ENCODE data around the gene WDR17.

The WDR17 gene

DNA sequence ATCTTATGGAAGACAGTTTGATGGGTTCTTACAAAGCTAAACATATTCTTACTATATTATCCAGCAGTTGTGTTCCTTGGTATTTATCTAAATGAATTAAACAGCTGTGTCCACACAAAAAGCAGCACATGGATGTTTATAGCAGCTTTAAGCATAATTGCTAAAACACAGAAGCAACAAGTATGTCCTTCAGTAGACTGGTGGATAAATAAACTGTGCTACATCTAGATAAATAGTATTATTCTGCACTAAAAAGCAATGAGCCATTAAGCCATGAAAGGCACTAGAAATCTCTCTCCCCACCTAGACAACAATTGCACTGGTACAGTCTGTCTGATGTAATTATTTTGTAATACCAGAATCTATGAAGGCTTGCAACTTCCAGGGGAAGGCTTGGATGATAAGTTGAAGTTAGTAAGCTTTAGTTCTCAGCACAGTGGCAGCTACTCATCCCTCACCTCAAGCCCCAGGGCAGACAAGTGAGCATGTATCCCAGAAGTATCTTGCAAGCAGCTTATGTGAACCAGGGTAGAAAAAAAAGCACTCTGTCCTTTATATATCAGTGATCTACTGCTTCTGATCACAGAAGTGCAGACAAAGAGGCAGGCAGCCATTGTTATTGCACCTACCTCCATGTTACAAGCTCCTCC lies 36.9 kb downstream of the WDR17 start:
- no peak for DNase-seq

GRCh38 chr4:176107695-176108094 lies 42.1 kb downstream of the WDR17 start:
- no peak for DNase-seq

DNA sequence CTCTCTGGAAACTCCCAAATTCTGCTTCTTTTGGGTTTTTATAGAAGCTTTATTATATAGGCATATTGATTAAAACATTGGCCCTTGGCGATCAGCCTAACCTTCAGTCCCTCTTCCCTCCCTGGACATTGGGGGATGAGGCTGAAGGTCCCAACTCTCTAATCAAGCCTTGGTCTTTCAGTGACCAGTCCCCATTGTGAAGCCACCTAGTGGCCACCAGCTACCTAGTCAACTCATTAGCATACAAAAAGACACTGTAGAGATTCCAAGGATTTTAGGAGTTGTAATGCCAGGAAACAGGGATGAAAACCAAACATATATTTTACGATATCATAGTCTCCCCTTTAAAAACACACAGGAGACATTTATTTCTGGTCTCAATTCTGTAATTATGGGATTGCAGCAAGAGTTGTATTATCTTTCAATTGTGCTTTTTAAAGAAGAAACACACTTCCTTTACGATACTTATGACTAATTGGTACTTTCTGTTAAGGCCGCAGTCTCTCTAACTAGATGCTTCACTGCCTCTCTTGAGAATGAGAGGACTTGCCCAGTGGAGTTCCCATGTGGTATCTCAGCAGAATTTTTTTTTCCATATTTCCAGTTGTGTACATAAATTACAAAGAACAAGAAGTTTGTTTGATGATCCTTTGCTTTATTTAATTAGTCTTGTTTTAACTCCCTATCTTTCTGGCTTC lies 58.2 kb downstream of the WDR17 start:
- DNase-seq: no peak

DNA sequence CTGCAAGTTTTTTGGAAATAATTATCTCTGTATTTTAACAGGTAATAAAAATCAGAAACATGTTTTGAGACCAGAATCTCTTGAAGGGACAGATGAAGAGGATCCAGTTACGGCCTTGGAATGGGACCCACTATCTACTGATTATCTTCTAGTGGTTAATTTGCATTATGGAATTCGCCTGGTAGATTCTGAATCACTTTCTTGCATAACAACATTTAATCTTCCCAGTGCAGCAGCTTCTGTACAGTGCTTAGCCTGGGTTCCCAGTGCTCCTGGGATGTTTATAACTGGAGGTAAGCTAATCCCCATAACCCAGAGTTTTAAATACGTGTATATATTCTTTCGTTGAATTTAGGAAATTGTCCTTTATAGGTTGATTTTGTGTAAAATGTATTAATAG lies 59.4 kb downstream of the WDR17 start:
- DNase-seq: no peak

- no peak for DNase-seq
Measured at GRCh38 chr4:176134670-176135069, 69.0 kb downstream of the WDR17 start.

DNA sequence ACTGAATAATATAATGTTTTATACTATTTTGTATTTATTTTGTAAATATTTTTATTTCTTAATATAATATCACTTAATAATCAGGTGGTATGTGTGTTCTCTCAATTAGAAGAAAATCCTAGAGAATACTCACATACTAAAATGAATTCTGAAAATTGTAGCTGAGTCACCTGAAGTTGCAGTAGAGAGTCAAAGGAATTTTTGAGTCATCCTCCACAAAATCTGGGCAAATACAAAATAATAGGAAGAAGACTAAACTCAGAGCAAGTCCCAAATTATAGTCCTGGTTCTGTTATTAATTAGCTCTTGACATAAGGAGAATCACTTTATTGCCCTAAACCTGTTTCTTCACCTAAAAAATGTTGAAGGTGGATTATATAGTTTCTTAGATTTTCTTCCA lies 72.0 kb downstream of the WDR17 start:
- no peak for DNase-seq

DNA sequence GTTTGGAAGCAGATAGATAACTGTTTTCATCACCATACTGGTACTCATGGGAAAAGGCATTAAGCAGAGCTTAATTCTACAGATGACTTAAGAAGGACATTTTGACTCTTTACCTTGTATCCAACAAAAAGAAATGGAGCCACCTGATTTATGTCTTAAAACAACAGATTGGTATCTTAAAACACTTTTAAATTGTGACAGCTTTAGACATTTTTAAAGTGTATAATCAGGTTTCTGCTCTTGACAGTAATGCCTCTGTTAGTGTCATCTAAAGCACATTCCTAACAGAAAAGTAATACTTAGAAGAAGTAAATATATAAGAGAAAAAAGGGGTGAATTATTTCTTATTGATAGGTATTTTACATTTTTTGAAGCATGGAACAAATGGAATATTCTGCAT lies 73.9 kb downstream of the WDR17 start:
- no peak for DNase-seq

- no peak for DNase-seq
Measured at GRCh38 chr4:176142253-176142652, 76.6 kb downstream of the WDR17 start.

GRCh38 chr4:176149680-176150355 lies 84.2 kb downstream of the WDR17 start:
- DNase-seq: no peak

GRCh38 chr4:176150356-176150682 lies 84.7 kb downstream of the WDR17 start:
- peak; percentile 15 for DNase-seq

DNA sequence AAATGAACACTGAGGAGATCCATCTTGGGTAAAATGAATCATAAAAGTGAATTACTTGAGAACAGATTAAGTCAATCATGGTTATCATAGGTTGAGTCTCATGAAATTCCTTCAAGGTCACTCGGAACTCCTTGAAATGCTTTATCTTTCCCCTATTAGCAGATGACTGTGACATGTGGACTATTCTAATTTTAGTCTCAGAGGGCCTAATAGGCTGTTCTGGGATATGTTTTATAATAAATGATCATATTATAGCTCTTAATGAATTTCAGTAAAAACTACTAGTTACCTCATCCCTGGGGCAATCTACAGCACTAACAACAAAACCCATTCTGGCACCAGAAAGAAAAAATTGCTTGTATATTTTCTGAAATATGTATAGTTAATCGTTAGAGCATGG lies 85.1 kb downstream of the WDR17 start:
- DNase-seq: no peak

GRCh38 chr4:176153124-176153523 lies 87.5 kb downstream of the WDR17 start:
- DNase-seq: no peak

DNA sequence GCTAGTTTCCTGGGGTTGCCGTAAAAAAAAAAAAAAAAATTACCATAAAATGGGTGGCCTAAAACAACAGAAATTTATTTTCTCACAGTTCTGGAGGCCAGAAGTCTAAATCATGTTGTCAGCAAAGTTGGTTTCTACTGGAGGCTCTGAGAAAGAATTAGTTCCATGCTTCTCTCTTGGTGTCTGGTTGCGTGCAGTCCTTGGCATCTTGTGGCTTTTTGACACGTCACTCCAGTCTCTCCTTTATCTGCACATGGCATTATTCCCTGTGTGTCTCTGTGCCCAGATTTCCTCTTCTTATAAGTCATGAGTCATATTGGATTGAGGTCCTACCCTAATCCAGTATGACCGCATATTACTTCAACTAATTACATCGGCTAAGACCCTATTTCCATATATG lies 91.0 kb downstream of the WDR17 start:
- no peak for DNase-seq

- DNase-seq: no peak
Measured at GRCh38 chr4:176163041-176163440, 97.4 kb downstream of the WDR17 start.

DNA sequence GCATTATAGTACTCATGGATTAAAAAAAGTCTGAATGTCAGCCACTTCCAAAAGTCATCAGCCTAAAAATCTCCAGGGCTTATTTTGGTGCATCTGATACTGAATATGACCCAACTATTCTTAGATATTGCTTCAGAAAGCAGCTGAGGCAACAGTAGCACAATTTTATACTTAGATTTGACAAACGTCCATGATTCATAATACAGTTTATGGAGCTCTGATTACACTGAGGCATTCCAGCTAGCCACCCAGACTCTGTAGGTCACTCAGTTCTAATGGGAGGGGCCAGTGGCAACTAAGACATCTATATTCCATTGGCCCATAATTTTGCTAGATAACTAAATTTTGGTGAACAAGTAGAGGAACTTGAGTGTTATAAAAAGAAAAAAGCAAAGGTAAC lies 119.4 kb downstream of the WDR17 start:
- no peak for DNase-seq

- DNase-seq: no peak
Measured at GRCh38 chr4:176186067-176186466, 120.4 kb downstream of the WDR17 start.

DNA sequence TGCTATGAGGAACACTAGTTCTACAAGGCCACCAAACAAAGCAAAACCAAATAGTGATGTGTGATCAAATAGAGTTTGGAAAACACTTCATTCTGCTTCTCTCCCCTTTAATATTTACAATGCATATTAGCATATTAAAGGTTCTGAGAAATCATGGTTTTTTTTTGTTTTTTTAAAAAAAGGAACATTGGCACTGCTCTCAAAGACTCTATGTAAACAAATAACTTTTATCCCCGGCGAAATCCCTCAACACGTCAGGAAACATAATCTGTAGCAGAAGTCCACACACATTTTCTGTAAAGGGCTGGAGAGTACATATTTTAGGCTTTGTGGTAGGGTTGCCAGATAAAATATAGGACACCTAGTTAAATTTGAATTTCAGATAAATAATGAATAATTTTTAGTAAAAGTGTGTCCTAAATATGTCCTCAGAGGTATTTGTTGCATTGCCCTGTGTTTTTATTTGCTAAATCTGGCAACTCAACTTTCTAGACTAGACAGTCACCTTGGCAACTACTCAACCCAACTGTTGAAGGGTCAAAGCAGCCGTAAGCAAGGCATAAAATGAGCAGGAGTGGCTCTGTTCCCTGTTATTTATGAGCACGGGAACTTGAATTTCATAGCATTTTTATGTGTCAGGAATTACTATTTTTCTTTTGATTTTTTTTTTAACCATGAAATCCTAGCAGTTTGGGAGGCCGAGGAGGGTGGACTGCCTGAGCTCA lies 121.2 kb downstream of the WDR17 start:
- DNase-seq: no peak

DNA sequence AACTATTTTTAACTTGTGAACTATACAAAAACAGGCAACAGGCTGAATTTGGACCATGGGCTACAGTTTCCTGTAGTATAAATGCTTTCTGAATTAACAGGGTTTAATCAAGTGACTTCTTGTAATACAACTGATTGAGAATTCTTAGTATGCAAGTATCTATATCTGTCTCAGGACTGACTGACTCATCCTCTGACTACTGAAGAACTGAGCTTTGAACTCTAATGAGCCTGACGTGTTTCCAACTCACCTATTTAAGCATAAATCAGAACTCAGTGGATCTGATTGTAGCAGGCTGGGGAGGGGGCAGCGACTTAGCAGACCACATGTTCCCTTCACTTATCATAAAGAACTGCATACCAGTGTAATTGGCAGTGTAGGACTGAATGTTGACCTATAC lies 122.0 kb downstream of the WDR17 start:
- DNase-seq: peak; percentile 27

DNA sequence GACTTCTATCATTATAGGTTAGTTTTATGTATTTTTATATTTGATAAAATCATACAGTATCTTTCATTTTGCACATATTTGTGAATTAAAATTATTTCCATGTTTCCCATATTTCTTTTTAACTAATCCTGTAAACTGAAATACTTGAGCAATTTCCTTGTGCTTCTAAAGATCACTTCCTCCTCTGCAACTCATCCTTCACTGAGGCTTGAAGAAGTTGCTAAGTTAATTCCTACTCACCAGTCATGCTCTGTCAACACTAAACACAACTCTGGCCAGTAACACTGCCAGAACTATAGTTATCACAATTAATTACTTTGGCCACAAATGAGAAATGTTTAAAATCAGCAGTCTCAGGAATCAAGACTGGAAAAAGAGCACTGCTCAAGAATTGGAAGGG lies 123.0 kb downstream of the WDR17 start:
- DNase-seq: peak; percentile 16

DNA sequence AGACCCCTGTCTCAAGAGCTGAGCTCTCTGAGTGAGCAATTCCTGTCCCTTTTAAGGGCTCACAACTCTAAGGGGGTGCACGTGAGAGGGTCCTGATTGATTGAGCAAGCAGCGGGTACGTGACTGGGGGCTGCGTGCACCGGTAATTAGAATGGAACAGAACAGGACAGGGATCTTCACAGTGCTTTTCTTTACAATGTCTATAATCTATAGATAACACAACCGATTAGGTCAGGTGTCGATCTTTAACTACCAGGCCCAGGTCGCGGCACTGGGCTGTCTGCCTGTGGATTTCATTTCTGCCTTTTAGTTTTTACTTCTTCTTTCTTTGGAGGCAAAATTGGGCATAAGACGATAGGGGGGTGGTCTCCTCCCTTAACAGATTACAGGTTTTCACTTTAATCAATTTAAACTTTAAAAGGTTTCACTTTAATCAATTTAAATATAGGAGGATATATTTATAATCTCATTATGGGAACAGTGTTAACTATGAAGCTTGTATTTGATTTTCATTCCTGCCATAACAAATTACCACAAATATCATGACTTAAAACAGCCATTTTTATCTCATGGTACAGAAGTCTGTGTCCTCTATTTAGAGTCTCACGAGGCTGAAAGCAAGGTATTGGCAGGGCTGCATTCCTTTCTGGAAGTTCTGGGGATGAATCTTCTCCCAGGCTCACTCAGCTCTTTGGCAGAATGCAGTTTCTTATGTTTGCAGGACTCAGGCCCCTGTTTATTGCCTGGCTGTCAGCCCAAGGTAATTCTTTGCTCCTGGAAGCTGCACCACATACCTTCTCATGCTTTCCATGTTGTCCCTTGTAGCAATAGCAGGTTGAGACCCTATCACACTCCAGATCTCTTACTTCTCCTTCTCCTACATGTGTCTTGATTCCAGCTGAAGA lies 124.5 kb downstream of the WDR17 start:
- no peak for DNase-seq

DNA sequence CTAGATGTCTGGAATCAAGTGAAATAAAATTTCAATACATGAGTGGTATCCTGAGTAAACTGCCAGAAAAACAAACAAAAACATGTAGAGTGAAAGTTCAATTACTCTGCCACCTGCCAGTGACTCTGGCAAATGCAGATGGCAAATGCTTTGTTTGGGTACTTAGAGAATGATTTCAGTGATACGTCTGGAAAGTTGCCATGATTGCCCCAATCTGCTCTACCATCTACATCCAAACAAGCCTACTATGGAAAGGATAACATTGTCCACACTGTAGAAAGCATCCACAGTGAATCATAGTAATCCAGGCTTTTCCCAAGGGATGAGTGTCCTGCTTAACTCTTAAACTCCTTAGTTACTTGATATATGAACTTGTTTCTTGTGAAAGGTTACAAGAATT lies 126.3 kb downstream of the WDR17 start:
- no peak for DNase-seq

GRCh38 chr4:176193126-176193525 lies 127.5 kb downstream of the WDR17 start:
- no peak for DNase-seq

DNA sequence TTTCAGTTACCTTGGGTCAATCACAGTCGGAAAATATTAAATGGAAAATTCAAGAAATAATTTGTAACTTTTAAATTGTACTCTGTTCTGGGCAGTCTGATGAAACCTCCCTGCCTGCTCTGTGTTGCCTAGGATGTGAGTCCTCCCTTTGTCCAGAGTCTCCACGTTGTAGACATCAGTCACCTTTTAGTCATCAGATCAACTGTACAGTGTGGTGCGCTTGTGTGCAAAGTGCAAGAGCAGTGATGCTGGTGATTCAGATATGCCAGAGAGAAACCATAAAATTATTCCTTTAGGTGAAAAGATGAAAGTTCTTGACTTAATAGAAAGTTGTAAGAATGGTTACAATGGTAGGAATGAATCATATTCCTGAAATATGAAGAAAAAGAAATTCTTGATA lies 128.3 kb downstream of the WDR17 start:
- peak; percentile 36 for DNase-seq
